OCI-LY3 (cell line): Measurements from ENCODE around the gene SLC34A1.

Experiments
- H2AFZ ChIP-seq: fragments of 200-600, 300-600 bp; shearing (Covaris generic); 2 replicates; pipeline ENCODE4 v1.6.0; 2014; ENCODE audit warnings: antibody characterized with exemption, low read depth, low read length
- H3K27ac ChIP-seq: fragments of 200-600, 300-600 bp; sonication (generic); 2 replicates; pipeline ENCODE4 v1.5.1; 2014; ENCODE audit warnings: mild to moderate bottlenecking, low read length, moderate library complexity, mixed read lengths
- H3K27me3 ChIP-seq: fragments of 200-600, 300-600 bp; sonication (generic); 2 replicates; pipeline ENCODE4 v1.6.1; 2014; ENCODE audit warnings: low read depth, low read length, mixed read lengths
- H3K36me3 ChIP-seq: fragments of 200-600, 300-600 bp; sonication (generic); replicated peaks from 2 replicates; pipeline ENCODE3; 2014; ENCODE audit warnings: low read depth, low read length, mixed read lengths
- H3K4me1 ChIP-seq: fragments of 300-600, 200-600 bp; sonication (generic); 2 replicates; pipeline ENCODE4 v1.6.1; 2014; ENCODE audit warnings: low read length, mixed read lengths
- H3K4me2 ChIP-seq: fragments of 200-600, 300-600 bp; sonication (generic); 2 replicates; pipeline ENCODE4 v1.6.1; 2014; ENCODE audit warnings: low read length, mixed read lengths
- H3K4me3 ChIP-seq: fragments of 300-600, 200-600 bp; sonication (generic); 2 replicates; pipeline ENCODE4 v1.5.1; 2014; ENCODE audit warnings: antibody characterized with exemption, mild to moderate bottlenecking, low read length, moderate library complexity
- H3K79me2 ChIP-seq: fragments of 300-600, 200-600 bp; shearing (Covaris generic); 2 replicates; pipeline ENCODE4 v1.6.1; 2014; ENCODE audit warnings: mild to moderate bottlenecking, low read length, mixed read lengths
- H3K9ac ChIP-seq: fragments of 300-600, 200-600 bp; shearing (Covaris generic); 2 replicates; pipeline ENCODE4 v1.6.0; 2014; ENCODE audit warnings: mild to moderate bottlenecking, low read length, moderate library complexity
- H3K9me3 ChIP-seq: fragments of 200-600, 300-600 bp; shearing (Covaris generic); 2 replicates; pipeline ENCODE4 v1.6.1; 2014; ENCODE audit warnings: low read length, mixed read lengths; ENCODE audit not compliant: insufficient read depth
- H4K20me1 ChIP-seq: fragments of 200-600, 300-600 bp; sonication (generic); 2 replicates; pipeline ENCODE4 v1.6.1; 2016; ENCODE audit warnings: low read length, mixed read lengths; ENCODE audit not compliant: insufficient read depth
- CTCF ChIP-seq: fragments of 200-600, 300-600 bp; sonication (generic); IDR thresholded peaks from 2 replicates; pipeline ENCODE4 v1.5.1; 2014; ENCODE audit warnings: antibody characterized with exemption, low read length, low read depth
- EZH2phosphoT487 ChIP-seq: fragments of 200-600 bp; shearing (Covaris generic); IDR thresholded peaks from 2 replicates; pipeline ENCODE4 v1.6.1; 2018; ENCODE audit warnings: antibody characterized with exemption, mixed run types, low read depth

Gene SLC34A1

GRCh38 chr5:177384134-177384533 is at the start of gene SLC34A1:
TSS of gene SLC34A1 (plus strand) at chr5:177384434. CDS start at chr5:177385742, 1,308 bp downstream.
- no peak within 1 kb of the TSS for H3K27ac ChIP-seq
- peaks cover 49% of the 10 kb centered on the region for H3K27me3 ChIP-seq
- H3K36me3 ChIP-seq: no peaks in the 10 kb centered on the region
- no peaks in the 10 kb centered on the region for H4K20me1 ChIP-seq
- no peak within 1 kb of the TSS for H3K4me2 ChIP-seq
- H3K9me3 ChIP-seq: no peaks in the 10 kb centered on the region
- H3K4me1 ChIP-seq: peaks cover 8% of the 10 kb centered on the region
- TF ChIP-seq EZH2phosphoT487: no peak
- TF ChIP-seq CTCF: no peak
- no peak within 1 kb of the TSS for H3K4me3 ChIP-seq
- H3K9ac ChIP-seq: no peak within 1 kb of the TSS
- no peaks in the 10 kb centered on the region for H3K79me2 ChIP-seq
- H2AFZ ChIP-seq: no peak within 1 kb of the TSS

- H3K9ac ChIP-seq: no peak overlapping the region
- no peak for TF ChIP-seq EZH2phosphoT487
- no peak for TF ChIP-seq CTCF
- H3K36me3 ChIP-seq: peaks cover 56% of the 10 kb centered on the region
- no peak overlapping the region for H3K4me2 ChIP-seq
- no peaks in the 10 kb centered on the region for H3K4me1 ChIP-seq
- H3K79me2 ChIP-seq: peaks cover 8% of the 10 kb centered on the region; the same call in 1 of the 2 replicates
- no peak overlapping the region for H3K4me3 ChIP-seq
- H3K9me3 ChIP-seq: no peaks in the 10 kb centered on the region
- no peak overlapping the region for H3K27ac ChIP-seq
- 0 out of 2 replicates have a peak, but pooled peaks cover 3% of the 10 kb centered on the region for H4K20me1 ChIP-seq
- H3K27me3 ChIP-seq: no peaks in the 10 kb centered on the region
- H2AFZ ChIP-seq: no peak overlapping the region
Observed at GRCh38 chr5:177334781-177335700, 49.2 kb upstream of the SLC34A1 start.

GRCh38 chr5:177335701-177336065 is 48.6 kb upstream of the SLC34A1 start:
- H3K79me2 ChIP-seq: peaks cover 8% of the 10 kb centered on the region; the same call in 1 of the 2 replicates
- H4K20me1 ChIP-seq: 0 out of 2 replicates have a peak, but pooled peaks cover 3% of the 10 kb centered on the region
- no peak overlapping the region for H3K4me2 ChIP-seq
- H3K27ac ChIP-seq: no peak overlapping the region
- TF ChIP-seq EZH2phosphoT487 (no peak), CTCF (no peak)
- no peak overlapping the region for H3K9ac ChIP-seq
- H3K27me3 ChIP-seq: no peaks in the 10 kb centered on the region
- H3K36me3 ChIP-seq: peaks cover 56% of the 10 kb centered on the region
- H3K4me1 ChIP-seq: no peaks in the 10 kb centered on the region
- H3K4me3 ChIP-seq: no peak overlapping the region
- no peaks in the 10 kb centered on the region for H3K9me3 ChIP-seq
- no peak overlapping the region for H2AFZ ChIP-seq

- H3K4me2 ChIP-seq: no peak overlapping the region
- peaks cover 8% of the 10 kb centered on the region; the same call in 1 of the 2 replicates for H3K79me2 ChIP-seq
- H4K20me1 ChIP-seq: 0 out of 2 replicates have a peak, but pooled peaks cover 3% of the 10 kb centered on the region
- no peak overlapping the region for H3K27ac ChIP-seq
- peaks cover 56% of the 10 kb centered on the region for H3K36me3 ChIP-seq
- no peaks in the 10 kb centered on the region for H3K27me3 ChIP-seq
- TF ChIP-seq EZH2phosphoT487 (no peak), CTCF (peak; percentile 34; the same call in 1 of the 2 replicates)
- no peaks in the 10 kb centered on the region for H3K4me1 ChIP-seq
- H3K9ac ChIP-seq: no peak overlapping the region
- H2AFZ ChIP-seq: no peak overlapping the region
- H3K4me3 ChIP-seq: no peak overlapping the region
- no peaks in the 10 kb centered on the region for H3K9me3 ChIP-seq
Observed at GRCh38 chr5:177336112-177336511, 48.1 kb upstream of the SLC34A1 start.
